Naive thymus-derived CD4-positive, alpha-beta T cell (primary cell): Measurements from ENCODE around the gene UBL3. TPM values are rescaled to one million over a fixed set of nuclear protein-coding genes. Genes with fewer than 3 reads are reported as not detected.

Source experiments
- ATAC-seq: fragments of 150-1000 bp; cut with Tn5 transposase; 2 replicates; pipeline ENCODE4 v1.10.0; 2021; ENCODE audit warnings: mild to moderate bottlenecking, moderate library complexity
- CTCF ChIA-PET: fragments of 350-600 bp; sonication (Branson Sonifier 250); formaldehyde crosslinking; loops from one replicate; lab custom pipeline; 2021; ENCODE audit warnings: antibody characterized with exemption; lab: Charles Lee
- POLR2A ChIA-PET: fragments of 350-600 bp; sonication (Branson Sonifier 250); formaldehyde crosslinking; loops from one replicate; lab custom pipeline; 2021; ENCODE audit warnings: antibody characterized with exemption, inconsistent platforms; lab: Charles Lee
- DNase-seq, 9 donors: peaks; one replicate each; pipeline versions ENCODE4 v3.0.0 to v3.0.0-alpha.2; 2020 to 2022; ENCODE audit warnings: mixed read lengths in 1 of 9
- H3K27ac ChIP-seq: one replicate; pipeline ENCODE4 v1.7.0; 2013; ENCODE audit warnings: mild to moderate bottlenecking, low read depth, low read length, moderate library complexity
- H3K27me3 ChIP-seq, 2 donors: one replicate each; pipeline ENCODE4 v1.7.0; 2013; ENCODE audit warnings: low read length in 2 of 2, mild to moderate bottlenecking in 2 of 2, moderate library complexity in 2 of 2; ENCODE audit not compliant: control insufficient read depth in 2 of 2, insufficient read depth in 2 of 2
- H3K36me3 ChIP-seq, 3 experiments: 1 replicate in 2 of 3; 2 replicates in 1 of 3; pipeline ENCODE4 v1.7.0; 2013; ENCODE audit warnings: low read length in 3 of 3, mild to moderate bottlenecking in 3 of 3, moderate library complexity in 1 of 3; ENCODE audit not compliant: insufficient read depth in 3 of 3, control insufficient read depth in 2 of 3
- H3K4me1 ChIP-seq, 2 donors: one replicate each; pipeline ENCODE4 v1.7.0; 2013; ENCODE audit warnings: low read length in 2 of 2, mild to moderate bottlenecking in 2 of 2, moderate library complexity in 1 of 2; ENCODE audit not compliant: control insufficient read depth in 2 of 2, insufficient read depth in 2 of 2
- H3K4me3 ChIP-seq: 2 replicates; pipeline ENCODE4 v1.7.0; 2013; ENCODE audit warnings: mild to moderate bottlenecking, low read length
- H3K9me3 ChIP-seq, 3 experiments: 1 replicate in 2 of 3; 2 replicates in 1 of 3; pipeline ENCODE4 v1.7.0; 2013; ENCODE audit warnings: low read length in 3 of 3; ENCODE audit not compliant: control insufficient read depth in 2 of 3
- H3K27ac Mint-ChIP-seq, 9 donors: one replicate each; pipeline ENCODE4 v1.8.0; 2020 to 2022; ENCODE audit warnings: mixed read lengths in 9 of 9, mild to moderate bottlenecking in 8 of 9, moderate library complexity in 5 of 9, inconsistent platforms in 2 of 9
- H3K27me3 Mint-ChIP-seq, 5 donors: one replicate each; pipeline ENCODE4 v1.8.0; 2021 to 2022; ENCODE audit warnings: mixed read lengths in 5 of 5, mild to moderate bottlenecking in 1 of 5
- H3K36me3 Mint-ChIP-seq, 5 donors: one replicate each; pipeline ENCODE4 v1.8.0; 2020 to 2022; ENCODE audit warnings: mixed read lengths in 5 of 5, mild to moderate bottlenecking in 3 of 5, inconsistent platforms in 1 of 5
- H3K4me1 Mint-ChIP-seq, 7 donors: one replicate each; pipeline ENCODE4 v1.8.0; 2020 to 2022; ENCODE audit warnings: mixed read lengths in 7 of 7, mild to moderate bottlenecking in 3 of 7, inconsistent platforms in 1 of 7
- H3K4me3 Mint-ChIP-seq, 10 donors: one replicate each; pipeline ENCODE4 v1.8.0; 2020 to 2022; ENCODE audit warnings: mild to moderate bottlenecking in 10 of 10, mixed read lengths in 10 of 10, moderate library complexity in 6 of 10, inconsistent platforms in 2 of 10
- H3K9me3 Mint-ChIP-seq, 11 donors: one replicate each; pipeline ENCODE4 v1.8.0; 2020 to 2022; ENCODE audit warnings: mixed read lengths in 11 of 11, mild to moderate bottlenecking in 4 of 11, inconsistent platforms in 1 of 11, moderate library complexity in 1 of 11
- intact Hi-C, 2 donors: fragments of 100-400 bp; cut with micrococcal nuclease; formaldehyde crosslinking; loops; one replicate each; pipeline ENCODE4 v1.15.1; 2023
- polyA plus RNA-seq, 2 donors: library from polyadenylated mRNA; unstranded; fragments of 300-500 nt; fragmentation: Illumina TruSeq; gene quantifications; one replicate each; pipeline ENCODE4 v1.2.3, GENCODE V29; 2021
- total RNA-seq, 6 experiments: library from RNA in 5 of 6; stranded (reverse) in 5 of 6; gene quantifications; 1 replicate in 5 of 6; 2 replicates in 1 of 6; pipeline ENCODE4 v1.2.3 and lab custom pipeline; 2021 to 2026

Gene UBL3
- total and polyA plus RNA-seq, 7 experiments from 2014 or later, result 12.7 to 34.5 (median 28.9) TPM

GRCh38 chr13:29861694-29862110, 11.3 kb upstream of the UBL3 start:
- ChIA-PET CTCF (no interaction called here), POLR2A (interaction anchor here (1.0 kb wide), 1 partner anchor 11 kb away, joined by 3 read pairs; the partner anchor contains the start of gene UBL3)
- intact Hi-C loops, result no loop called here
- Mint-ChIP-seq H3K36me3 (peaks cover 0 to 9% (median 0%) of the 10 kb centered on the region in 5 donors), H3K4me1 (peaks cover 0 to 10% (median 0%) of the 10 kb centered on the region in 7 donors), H3K4me3 (no peak overlapping the region), H3K27me3 (peaks cover 5 to 15% (median 8%) of the 10 kb centered on the region in 5 donors), H3K27ac (peak overlapping the region in 2 of 9 donors; percentile 11 to 65), H3K9me3 (peaks cover 0 to 4% (median 0%) of the 10 kb centered on the region in 11 donors)
- Histone ChIP-seq H3K9me3 (no peaks in the 10 kb centered on the region), H3K27ac (no peak overlapping the region), H3K4me1 (no peaks in the 10 kb centered on the region), H3K4me3 (no peak overlapping the region), H3K36me3 (no peaks in the 10 kb centered on the region), H3K27me3 (no peaks in the 10 kb centered on the region)
- DNase-seq (no peak), ATAC-seq (no peak)

- Histone ChIP-seq H3K27ac (no peak overlapping the region), H3K4me3 (no peak overlapping the region), H3K4me1 (no peaks in the 10 kb centered on the region), H3K27me3 (no peaks in the 10 kb centered on the region), H3K36me3 (no peaks in the 10 kb centered on the region), H3K9me3 (no peaks in the 10 kb centered on the region)
- H3K27me3 Mint-ChIP-seq, result peaks cover 2 to 15% (median 5%) of the 10 kb centered on the region in 5 donors
- intact Hi-C loops, result no loop called here
- DNase-seq (no peak), ATAC-seq (peak; percentile 44)
- no peak overlapping the region for H3K27ac Mint-ChIP-seq
- no peak overlapping the region for H3K4me3 Mint-ChIP-seq
- POLR2A ChIA-PET, result no interaction called here
- H3K4me1 Mint-ChIP-seq, result peaks cover 0 to 18% (median 5%) of the 10 kb centered on the region in 7 donors
- H3K9me3 Mint-ChIP-seq, result peaks cover 0 to 4% (median 0%) of the 10 kb centered on the region in 11 donors
- peaks cover 0 to 9% (median 0%) of the 10 kb centered on the region in 5 donors for H3K36me3 Mint-ChIP-seq
- CTCF ChIA-PET, result no interaction called here
Observed at GRCh38 chr13:29859971-29860370, 9.6 kb upstream of the UBL3 start.

- Histone ChIP-seq H3K4me1 (no peaks in the 10 kb centered on the region), H3K27me3 (no peaks in the 10 kb centered on the region), H3K27ac (no peak overlapping the region), H3K4me3 (no peak overlapping the region), H3K36me3 (no peaks in the 10 kb centered on the region), H3K9me3 (no peaks in the 10 kb centered on the region)
- Mint-ChIP-seq H3K9me3 (peaks cover 0 to 4% (median 0%) of the 10 kb centered on the region in 11 donors), H3K36me3 (peaks cover 0 to 7% (median 0%) of the 10 kb centered on the region in 5 donors), H3K4me3 (no peak overlapping the region), H3K27me3 (peaks cover 0 to 9% (median 5%) of the 10 kb centered on the region in 5 donors), H3K27ac (no peak overlapping the region), H3K4me1 (peaks cover 0 to 21% (median 5%) of the 10 kb centered on the region in 7 donors)
- ChIA-PET CTCF (no interaction called here), POLR2A (interaction anchor here (0.5 to 0.9 kb wide), 3 partner anchors 8 to 59 kb away, joined by 3 read pairs; partner anchors contain the start of gene UBL3)
- intact Hi-C loops, result no loop called here
- ATAC-seq (no peak), DNase-seq (no peak)
Observed at GRCh38 chr13:29858667-29859066, 8.2 kb upstream of the UBL3 start.

DNA sequence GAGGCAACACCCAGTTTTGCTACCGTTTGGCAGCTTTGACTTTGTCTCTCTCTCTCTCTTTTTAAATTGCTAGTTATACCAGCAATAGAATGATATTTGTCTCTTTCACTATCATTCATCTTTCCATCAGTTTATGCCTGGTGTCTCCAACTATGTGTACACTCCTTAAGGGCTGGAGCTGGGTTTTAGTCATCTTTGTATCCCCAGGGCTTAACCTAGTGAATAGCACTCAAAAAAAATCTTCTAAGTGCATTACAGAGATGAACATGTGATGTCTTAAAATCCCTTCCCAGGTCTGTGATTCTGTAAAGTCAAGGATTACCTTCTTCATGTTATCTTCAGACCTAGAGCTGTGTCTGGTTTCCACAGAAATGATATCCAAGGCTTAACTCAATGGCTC, 7.8 kb upstream of the UBL3 start:
- intact Hi-C loops, result no loop called here
- Histone ChIP-seq H3K9me3 (no peaks in the 10 kb centered on the region), H3K36me3 (no peaks in the 10 kb centered on the region), H3K4me3 (no peak overlapping the region), H3K4me1 (no peaks in the 10 kb centered on the region), H3K27me3 (no peaks in the 10 kb centered on the region), H3K27ac (no peak overlapping the region)
- H3K4me1 Mint-ChIP-seq, result peaks cover 0 to 25% (median 5%) of the 10 kb centered on the region in 7 donors
- H3K36me3 Mint-ChIP-seq, result peaks cover 0 to 7% (median 0%) of the 10 kb centered on the region in 5 donors
- peaks cover 0 to 7% (median 5%) of the 10 kb centered on the region in 5 donors for H3K27me3 Mint-ChIP-seq
- DNase-seq, result no peak
- peaks cover 0 to 4% (median 0%) of the 10 kb centered on the region in 11 donors for H3K9me3 Mint-ChIP-seq
- no peak overlapping the region for H3K27ac Mint-ChIP-seq
- no peak for ATAC-seq
- POLR2A ChIA-PET, result interaction anchor here (0.5 to 0.9 kb wide), 3 partner anchors 8 to 59 kb away, joined by 3 read pairs; partner anchors contain the start of gene UBL3
- CTCF ChIA-PET, result no interaction called here
- no peak overlapping the region for H3K4me3 Mint-ChIP-seq

GRCh38 chr13:29857085-29857484, 6.7 kb upstream of the UBL3 start:
- intact Hi-C loops, result no loop called here

DNA sequence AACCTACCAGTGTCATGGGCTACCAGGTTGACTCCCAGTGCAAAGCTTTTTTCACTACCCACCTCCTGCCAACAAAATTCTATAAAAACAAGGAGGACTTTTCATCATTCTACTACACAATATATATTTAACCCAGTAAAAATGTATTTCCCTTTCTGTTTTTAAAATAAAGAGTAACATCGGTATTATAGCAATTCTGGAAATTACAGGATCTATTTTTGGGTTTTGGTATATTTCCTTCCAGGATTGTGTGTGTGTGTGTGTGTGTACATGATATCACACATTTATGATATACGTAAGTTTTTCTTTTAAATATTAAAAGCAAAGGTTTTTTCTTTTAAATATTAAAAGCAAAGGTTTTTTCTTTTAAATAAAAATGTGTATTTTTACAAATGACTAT, 6.0 kb upstream of the UBL3 start:
- Mint-ChIP-seq H3K4me1 (peaks cover 0 to 32% (median 5%) of the 10 kb centered on the region in 7 donors), H3K27ac (no peak overlapping the region), H3K27me3 (no peaks in the 10 kb centered on the region), H3K9me3 (peaks cover 0 to 2% (median 0%) of the 10 kb centered on the region in 11 donors), H3K36me3 (peaks cover 0 to 5% (median 0%) of the 10 kb centered on the region in 5 donors), H3K4me3 (no peak overlapping the region)
- intact Hi-C loops, result no loop called here
- POLR2A ChIA-PET, result no interaction called here
- Histone ChIP-seq H3K4me3 (no peak overlapping the region), H3K4me1 (no peaks in the 10 kb centered on the region), H3K36me3 (no peaks in the 10 kb centered on the region), H3K27me3 (no peaks in the 10 kb centered on the region), H3K27ac (no peak overlapping the region), H3K9me3 (no peaks in the 10 kb centered on the region)
- CTCF ChIA-PET, result no interaction called here
- ATAC-seq (no peak), DNase-seq (no peak)

More at GRCh38 chr13:29857085-29857484, 6.7 kb upstream of the UBL3 start:
- ATAC-seq (no peak), DNase-seq (no peak)
- ChIA-PET CTCF (no interaction called here), POLR2A (no interaction called here)
- Mint-ChIP-seq H3K9me3 (peaks cover 0 to 4% (median 0%) of the 10 kb centered on the region in 11 donors), H3K4me1 (peaks cover 0 to 29% (median 5%) of the 10 kb centered on the region in 7 donors), H3K27me3 (no peaks in the 10 kb centered on the region), H3K4me3 (no peak overlapping the region), H3K27ac (no peak overlapping the region), H3K36me3 (peaks cover 0 to 5% (median 0%) of the 10 kb centered on the region in 5 donors)
- Histone ChIP-seq H3K36me3 (no peaks in the 10 kb centered on the region), H3K9me3 (no peaks in the 10 kb centered on the region), H3K27ac (no peak overlapping the region), H3K27me3 (no peaks in the 10 kb centered on the region), H3K4me3 (no peak overlapping the region), H3K4me1 (no peaks in the 10 kb centered on the region)

DNA sequence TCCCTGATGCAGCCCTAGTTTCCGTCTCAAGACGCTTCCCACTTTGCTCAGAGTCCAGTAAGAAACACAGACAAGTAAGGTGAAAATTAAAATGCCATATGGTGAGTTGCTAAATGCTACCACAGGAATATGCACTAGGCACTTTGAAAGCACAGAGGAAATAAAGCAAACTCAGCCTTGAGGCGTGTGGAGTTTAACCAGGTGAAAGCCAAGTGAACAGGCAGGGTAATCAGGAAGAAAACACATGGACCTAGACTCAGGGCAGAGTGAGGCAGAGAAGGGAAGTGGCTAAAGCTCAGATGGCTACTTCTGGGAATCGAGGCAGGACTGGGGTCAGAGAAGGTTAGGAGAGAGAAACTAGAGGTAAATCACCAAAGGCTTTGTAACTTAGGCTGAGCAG, 5.4 kb upstream of the UBL3 start:
- Histone ChIP-seq H3K27ac (no peak overlapping the region), H3K9me3 (no peaks in the 10 kb centered on the region), H3K27me3 (no peaks in the 10 kb centered on the region), H3K36me3 (no peaks in the 10 kb centered on the region), H3K4me3 (no peak overlapping the region), H3K4me1 (no peaks in the 10 kb centered on the region)
- intact Hi-C loops, result no loop called here
- Mint-ChIP-seq H3K27ac (peak overlapping the region in 1 of 9 donors; percentile 9), H3K27me3 (no peaks in the 10 kb centered on the region), H3K9me3 (peaks cover 0 to 2% (median 0%) of the 10 kb centered on the region in 11 donors), H3K4me3 (no peak overlapping the region), H3K36me3 (peaks cover 0 to 2% (median 0%) of the 10 kb centered on the region in 5 donors), H3K4me1 (peaks cover 0 to 34% (median 5%) of the 10 kb centered on the region in 7 donors)
- POLR2A ChIA-PET, result no interaction called here
- CTCF ChIA-PET, result no interaction called here
- no peak for ATAC-seq
- no peak for DNase-seq
